Esophagus squamous epithelium (tissue), 4 donors: ENCODE results near the gene SCARB1.

Experiments
- POLR2A ChIP-seq, 4 donors: fragments of 450-650 bp; IDR thresholded peaks; one replicate each; pipeline ENCODE4 v1.6.1; 2017; ENCODE audit warnings: antibody characterized with exemption in 4 of 4, mild to moderate bottlenecking in 4 of 4, moderate library complexity in 3 of 4
- TF ChIP-seq, protein P1 (sequence below), 6 experiments: fragments of 450-650 bp in 4 of 6; fragments of 200-600 bp in 2 of 6; sonication (generic) in 2 of 6; IDR thresholded peaks; one replicate each; pipeline ENCODE4 v1.5.1; 2016 to 2019; ENCODE audit warnings: antibody characterized with exemption in 6 of 6, mild to moderate bottlenecking in 4 of 6, moderate library complexity in 4 of 6

DNA sequence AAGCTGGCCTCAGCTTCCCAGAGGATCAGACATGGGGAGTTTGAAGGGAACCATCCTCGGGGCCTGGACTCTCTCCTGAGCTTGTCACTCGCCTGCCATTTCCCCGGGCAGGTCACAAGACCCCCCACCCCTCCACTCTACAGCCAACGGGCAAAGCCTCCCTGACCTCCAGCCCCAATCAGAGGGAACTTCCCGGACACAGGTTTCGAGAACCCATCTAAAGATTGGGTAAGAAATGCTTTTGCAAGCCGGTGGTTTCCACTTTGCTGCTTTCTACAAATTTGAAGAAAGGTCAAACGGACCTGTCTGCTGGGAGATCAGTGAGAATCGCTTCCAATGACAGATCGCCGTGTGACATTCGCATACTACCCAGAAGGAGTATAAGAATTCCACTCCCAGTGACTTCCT lies 89.6 kb downstream of the SCARB1 start:
- TF ChIP-seq, protein P1, sequence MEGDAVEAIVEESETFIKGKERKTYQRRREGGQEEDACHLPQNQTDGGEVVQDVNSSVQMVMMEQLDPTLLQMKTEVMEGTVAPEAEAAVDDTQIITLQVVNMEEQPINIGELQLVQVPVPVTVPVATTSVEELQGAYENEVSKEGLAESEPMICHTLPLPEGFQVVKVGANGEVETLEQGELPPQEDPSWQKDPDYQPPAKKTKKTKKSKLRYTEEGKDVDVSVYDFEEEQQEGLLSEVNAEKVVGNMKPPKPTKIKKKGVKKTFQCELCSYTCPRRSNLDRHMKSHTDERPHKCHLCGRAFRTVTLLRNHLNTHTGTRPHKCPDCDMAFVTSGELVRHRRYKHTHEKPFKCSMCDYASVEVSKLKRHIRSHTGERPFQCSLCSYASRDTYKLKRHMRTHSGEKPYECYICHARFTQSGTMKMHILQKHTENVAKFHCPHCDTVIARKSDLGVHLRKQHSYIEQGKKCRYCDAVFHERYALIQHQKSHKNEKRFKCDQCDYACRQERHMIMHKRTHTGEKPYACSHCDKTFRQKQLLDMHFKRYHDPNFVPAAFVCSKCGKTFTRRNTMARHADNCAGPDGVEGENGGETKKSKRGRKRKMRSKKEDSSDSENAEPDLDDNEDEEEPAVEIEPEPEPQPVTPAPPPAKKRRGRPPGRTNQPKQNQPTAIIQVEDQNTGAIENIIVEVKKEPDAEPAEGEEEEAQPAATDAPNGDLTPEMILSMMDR (IDR thresholded peaks at IDR 0.05) = no peak
- no peak for TF ChIP-seq POLR2A (IDR thresholded peaks at IDR 0.05)
